WERI-Rb-1 (cell line): ENCODE results near the gene DIRAS2.
A peak's percentile ranks its signal among the peaks of the same experiment; 100 is the strongest.
"Not testable (repeated sequence)": the region's sequence is repeated elsewhere in the genome, so short reads cannot be mapped to it uniquely, and the experiment has no call there.

Source experiments
- DNase-seq: peaks from one replicate; pipeline ENCODE4 v3.0.0-alpha.2; 2020
- H3K27ac ChIP-seq: fragments of 250-450 bp; sonication (Bioruptor Pico); 2 replicates; pipeline ENCODE4 v1.5.1; 2020; ENCODE audit warnings: mild to moderate bottlenecking, moderate library complexity
- H3K27me3 ChIP-seq: fragments of 250-450 bp; sonication (Bioruptor Pico); 2 replicates; pipeline ENCODE4 v1.5.1; 2021; ENCODE audit warnings: mild to moderate bottlenecking, low read depth, moderate library complexity; ENCODE audit not compliant: insufficient read depth, severe bottlenecking
- H3K36me3 ChIP-seq: fragments of 250-450 bp; sonication (Bioruptor Pico); 2 replicates; pipeline ENCODE4 v1.5.1; 2020; ENCODE audit warnings: mild to moderate bottlenecking, moderate library complexity
- H3K4me3 ChIP-seq: 2 replicates; pipeline ENCODE4 v1.5.1; 2011; ENCODE audit warnings: low read depth, mild to moderate bottlenecking, control low read depth, low read length
- H3K9me3 ChIP-seq: fragments of 250-450 bp; sonication (Bioruptor Pico); 2 replicates; pipeline ENCODE4 v1.5.1; 2021; ENCODE audit warnings: mild to moderate bottlenecking, moderate library complexity; ENCODE audit not compliant: severe bottlenecking
- TF ChIP-seq, protein P1 (sequence below): IDR thresholded peaks from 2 replicates; pipeline ENCODE4 v1.5.1; 2011; ENCODE audit warnings: low read depth, mild to moderate bottlenecking, control low read depth, inconsistent platforms, low read length

DIRAS2 gene

GRCh38 chr9:90659650-90660364 lies 17.2 kb upstream of the DIRAS2 start:
- no peaks in the 10 kb centered on the region for H3K36me3 ChIP-seq
- H3K27ac ChIP-seq = no peak overlapping the region
- H3K4me3 ChIP-seq = no peak overlapping the region
- no peak for DNase-seq
- no peaks in the 10 kb centered on the region for H3K9me3 ChIP-seq
- TF ChIP-seq, protein P1, sequence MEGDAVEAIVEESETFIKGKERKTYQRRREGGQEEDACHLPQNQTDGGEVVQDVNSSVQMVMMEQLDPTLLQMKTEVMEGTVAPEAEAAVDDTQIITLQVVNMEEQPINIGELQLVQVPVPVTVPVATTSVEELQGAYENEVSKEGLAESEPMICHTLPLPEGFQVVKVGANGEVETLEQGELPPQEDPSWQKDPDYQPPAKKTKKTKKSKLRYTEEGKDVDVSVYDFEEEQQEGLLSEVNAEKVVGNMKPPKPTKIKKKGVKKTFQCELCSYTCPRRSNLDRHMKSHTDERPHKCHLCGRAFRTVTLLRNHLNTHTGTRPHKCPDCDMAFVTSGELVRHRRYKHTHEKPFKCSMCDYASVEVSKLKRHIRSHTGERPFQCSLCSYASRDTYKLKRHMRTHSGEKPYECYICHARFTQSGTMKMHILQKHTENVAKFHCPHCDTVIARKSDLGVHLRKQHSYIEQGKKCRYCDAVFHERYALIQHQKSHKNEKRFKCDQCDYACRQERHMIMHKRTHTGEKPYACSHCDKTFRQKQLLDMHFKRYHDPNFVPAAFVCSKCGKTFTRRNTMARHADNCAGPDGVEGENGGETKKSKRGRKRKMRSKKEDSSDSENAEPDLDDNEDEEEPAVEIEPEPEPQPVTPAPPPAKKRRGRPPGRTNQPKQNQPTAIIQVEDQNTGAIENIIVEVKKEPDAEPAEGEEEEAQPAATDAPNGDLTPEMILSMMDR = no peak
- H3K27me3 ChIP-seq = no peaks in the 10 kb centered on the region

DNA sequence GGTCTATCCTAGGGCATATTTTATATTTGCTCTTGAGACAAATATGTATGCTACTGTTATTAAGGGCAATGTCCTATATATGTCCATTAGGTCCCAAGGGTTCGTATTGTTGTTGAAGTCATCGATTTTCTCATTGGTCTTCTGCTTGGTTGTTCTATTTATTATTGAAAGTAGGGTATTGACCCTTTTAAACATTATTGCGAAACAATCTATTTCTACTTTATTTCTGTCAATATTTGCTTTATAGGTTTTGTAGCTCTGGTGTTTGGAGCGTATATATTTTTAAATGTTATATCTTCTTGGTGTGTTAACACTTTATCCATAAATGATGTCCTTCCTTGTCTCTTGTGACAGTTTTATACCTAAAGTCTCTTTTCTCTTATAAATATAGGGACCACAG lies 16.2 kb upstream of the DIRAS2 start:
- no peak overlapping the region for H3K4me3 ChIP-seq
- H3K27ac ChIP-seq = no peak overlapping the region
- no peak for DNase-seq
- no peaks in the 10 kb centered on the region for H3K36me3 ChIP-seq
- TF ChIP-seq, protein P1 = no peak
- H3K9me3 ChIP-seq = no peaks in the 10 kb centered on the region
- no peaks in the 10 kb centered on the region for H3K27me3 ChIP-seq

GRCh38 chr9:90658181-90658580 lies 15.6 kb upstream of the DIRAS2 start:
- no peak overlapping the region for H3K27ac ChIP-seq
- TF ChIP-seq, protein P1 = no peak
- no peaks in the 10 kb centered on the region for H3K36me3 ChIP-seq
- H3K27me3 ChIP-seq = no peaks in the 10 kb centered on the region
- DNase-seq = no peak
- no peak overlapping the region for H3K4me3 ChIP-seq
- H3K9me3 ChIP-seq = no peaks in the 10 kb centered on the region

GRCh38 chr9:90656876-90657275 lies 14.3 kb upstream of the DIRAS2 start:
- not testable (repeated sequence) for H3K4me3 ChIP-seq, H3K27ac ChIP-seq, H3K27me3 ChIP-seq, H3K9me3 ChIP-seq, H3K36me3 ChIP-seq, DNase-seq

- no peaks in the 10 kb centered on the region for H3K27me3 ChIP-seq
- H3K4me3 ChIP-seq = no peak overlapping the region
- TF ChIP-seq, protein P1 = no peak
- no peaks in the 10 kb centered on the region for H3K36me3 ChIP-seq
- no peak overlapping the region for H3K27ac ChIP-seq
- DNase-seq = no peak
- H3K9me3 ChIP-seq = peaks cover 13% of the 10 kb centered on the region
These were observed 8.6 kb upstream of the DIRAS2 start for GRCh38 chr9:90651246-90651645.

- Histone ChIP-seq H3K9me3 (peaks cover 13% of the 10 kb centered on the region), H3K27me3 (no peaks in the 10 kb centered on the region), H3K36me3 (no peaks in the 10 kb centered on the region), H3K27ac (peak overlapping the region; percentile 19; the same call in 1 of the 2 replicates), H3K4me3 (no peak overlapping the region)
- no peak for DNase-seq
- TF ChIP-seq, protein P1 = no peak
These were observed 5.2 kb upstream of the DIRAS2 start for GRCh38 chr9:90647843-90648242.
